ENCODE results near the gene DISC1. TPM values are rescaled to one million over a fixed set of nuclear protein-coding genes. Genes with fewer than 3 reads are reported as not detected.

Gene DISC1
- total RNA-seq, 1 experiment from 2014 or later: 9.8 TPM

DNA sequence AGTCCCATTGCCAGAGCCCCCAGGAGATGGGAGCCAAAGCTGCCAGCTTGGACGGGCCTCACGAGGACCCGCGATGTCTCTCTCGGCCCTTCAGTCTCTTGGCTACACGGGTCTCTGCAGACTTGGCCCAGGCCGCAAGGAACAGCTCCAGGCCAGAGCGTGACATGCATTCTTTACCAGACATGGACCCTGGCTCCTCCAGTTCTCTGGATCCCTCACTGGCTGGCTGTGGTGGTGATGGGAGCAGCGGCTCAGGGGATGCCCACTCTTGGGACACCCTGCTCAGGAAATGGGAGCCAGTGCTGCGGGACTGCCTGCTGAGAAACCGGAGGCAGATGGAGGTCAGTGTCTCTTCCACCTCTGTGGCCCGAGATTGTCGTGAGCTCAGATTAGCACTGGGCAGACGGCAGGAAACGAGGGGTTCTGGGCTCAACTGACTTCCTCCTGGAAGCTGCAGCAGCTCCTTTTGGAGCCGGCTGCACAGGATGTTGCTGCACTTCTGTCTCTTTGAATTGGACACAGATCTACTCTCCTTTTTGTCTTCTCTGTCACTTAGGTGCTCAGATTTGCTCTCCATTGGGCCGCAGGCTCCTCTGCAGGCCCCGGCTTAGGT lies 68.0 kb downstream of the DISC1 start:
- CTCF ChIA-PET: interaction anchor here (0.6 kb wide), 1 partner anchor 1319 kb away, joined by 3 read pairs; no protein-coding TSS in a partner anchor
- TF ChIP-seq, protein P1, sequence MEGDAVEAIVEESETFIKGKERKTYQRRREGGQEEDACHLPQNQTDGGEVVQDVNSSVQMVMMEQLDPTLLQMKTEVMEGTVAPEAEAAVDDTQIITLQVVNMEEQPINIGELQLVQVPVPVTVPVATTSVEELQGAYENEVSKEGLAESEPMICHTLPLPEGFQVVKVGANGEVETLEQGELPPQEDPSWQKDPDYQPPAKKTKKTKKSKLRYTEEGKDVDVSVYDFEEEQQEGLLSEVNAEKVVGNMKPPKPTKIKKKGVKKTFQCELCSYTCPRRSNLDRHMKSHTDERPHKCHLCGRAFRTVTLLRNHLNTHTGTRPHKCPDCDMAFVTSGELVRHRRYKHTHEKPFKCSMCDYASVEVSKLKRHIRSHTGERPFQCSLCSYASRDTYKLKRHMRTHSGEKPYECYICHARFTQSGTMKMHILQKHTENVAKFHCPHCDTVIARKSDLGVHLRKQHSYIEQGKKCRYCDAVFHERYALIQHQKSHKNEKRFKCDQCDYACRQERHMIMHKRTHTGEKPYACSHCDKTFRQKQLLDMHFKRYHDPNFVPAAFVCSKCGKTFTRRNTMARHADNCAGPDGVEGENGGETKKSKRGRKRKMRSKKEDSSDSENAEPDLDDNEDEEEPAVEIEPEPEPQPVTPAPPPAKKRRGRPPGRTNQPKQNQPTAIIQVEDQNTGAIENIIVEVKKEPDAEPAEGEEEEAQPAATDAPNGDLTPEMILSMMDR (IDR thresholded peaks at IDR 0.05; ENCODE audit: unreplicated experiment): no peak
- intact Hi-C loops (cut with micrococcal nuclease; ENCODE audit: unreplicated experiment): no loop called here
- DNase-seq: no peak
- Mint-ChIP-seq H3K27ac (ENCODE audit: unreplicated experiment) (no peak overlapping the region), H3K27me3 (ENCODE audit: unreplicated experiment) (no peaks in the 10 kb centered on the region), H3K36me3 (ENCODE audit: insufficient read depth, unreplicated experiment) (no peaks in the 10 kb centered on the region), H3K9me3 (ENCODE audit: low read depth, unreplicated experiment) (no peaks in the 10 kb centered on the region), H3K4me3 (ENCODE audit: low read depth, unreplicated experiment) (no peak overlapping the region), H3K4me1 (ENCODE audit: low read depth, unreplicated experiment) (no peaks in the 10 kb centered on the region)
- no TSS peak for BruUV-seq (replicated peaks)

DNA sequence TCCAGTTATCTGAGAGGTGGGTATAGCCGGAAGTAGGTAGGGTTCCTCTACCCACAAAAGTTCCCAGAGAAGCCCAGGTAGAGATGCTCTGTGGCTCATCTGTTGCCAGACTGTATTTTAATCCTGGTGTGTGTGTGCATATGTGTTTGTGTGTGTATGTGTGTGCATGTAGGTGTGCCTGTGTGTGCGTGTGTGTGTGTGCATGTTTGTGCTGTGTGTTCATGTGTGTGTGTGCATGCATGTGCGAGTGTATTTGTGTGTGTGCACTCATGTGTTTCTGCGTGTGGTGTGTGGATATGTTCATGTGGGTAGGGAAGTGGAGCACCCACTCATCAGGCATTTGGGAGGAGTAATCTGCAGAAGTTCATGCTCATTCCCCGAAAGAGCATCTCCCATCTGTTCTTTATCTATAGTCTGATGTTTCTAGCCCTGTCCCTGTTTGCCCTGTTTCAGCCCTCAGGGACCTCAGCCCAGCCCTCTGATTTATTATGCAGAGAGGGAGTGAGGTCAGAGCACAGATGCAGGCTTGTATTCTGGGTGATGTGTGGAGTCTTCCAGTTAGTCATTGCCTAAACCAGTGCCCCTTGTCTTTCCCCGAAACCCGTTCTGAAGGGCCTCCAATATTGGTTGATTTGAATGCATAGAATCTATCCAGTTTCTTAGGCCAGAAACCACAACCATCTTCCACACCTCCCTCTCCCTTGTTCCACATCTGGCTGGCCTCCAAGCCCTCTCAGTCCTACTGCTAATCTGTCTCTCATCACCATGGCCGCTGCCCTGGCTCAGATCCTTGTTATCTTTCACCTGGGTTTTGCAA lies 69.1 kb downstream of the DISC1 start:
- TF ChIP-seq, protein P1 (IDR thresholded peaks at IDR 0.05; ENCODE audit: unreplicated experiment): no peak
- DNase-seq: no peak
- Mint-ChIP-seq H3K4me3 (ENCODE audit: low read depth, unreplicated experiment) (no peak overlapping the region), H3K9me3 (ENCODE audit: low read depth, unreplicated experiment) (no peaks in the 10 kb centered on the region), H3K4me1 (ENCODE audit: low read depth, unreplicated experiment) (no peaks in the 10 kb centered on the region), H3K27me3 (ENCODE audit: unreplicated experiment) (no peaks in the 10 kb centered on the region), H3K36me3 (ENCODE audit: insufficient read depth, unreplicated experiment) (no peaks in the 10 kb centered on the region), H3K27ac (ENCODE audit: unreplicated experiment) (no peak overlapping the region)
- intact Hi-C loops (cut with micrococcal nuclease; ENCODE audit: unreplicated experiment): no loop called here
- no TSS peak for BruUV-seq (replicated peaks)
- CTCF ChIA-PET: no interaction called here

DNA sequence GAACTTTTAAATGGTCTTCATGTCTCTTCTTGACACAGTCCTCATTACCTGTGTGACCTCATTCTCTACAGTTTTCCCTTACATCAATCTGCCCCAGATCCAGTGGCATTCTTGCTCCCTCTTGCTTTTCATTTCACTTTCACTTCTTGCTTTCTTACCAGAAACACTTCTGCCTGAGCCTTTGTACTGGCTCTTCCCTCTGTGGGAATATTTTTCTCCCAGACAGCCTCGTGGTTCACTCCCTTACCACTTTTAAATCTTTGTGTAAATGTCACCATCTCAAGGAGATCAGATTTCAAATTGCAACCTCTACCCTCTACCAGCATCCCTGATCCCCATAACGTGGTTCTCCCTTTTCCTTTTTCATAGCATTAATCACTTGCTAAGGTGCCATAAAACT lies 73.2 kb downstream of the DISC1 start:
- no peak overlapping the region for H3K27ac Mint-ChIP-seq (ENCODE audit: unreplicated experiment)
- H3K27me3 Mint-ChIP-seq (ENCODE audit: unreplicated experiment): no peaks in the 10 kb centered on the region
- H3K9me3 Mint-ChIP-seq (ENCODE audit: low read depth, unreplicated experiment): no peaks in the 10 kb centered on the region
- no TSS peak for BruUV-seq (replicated peaks)
- TF ChIP-seq, protein P1 (IDR thresholded peaks at IDR 0.05; ENCODE audit: unreplicated experiment): no peak
- no peaks in the 10 kb centered on the region for H3K4me1 Mint-ChIP-seq (ENCODE audit: low read depth, unreplicated experiment)
- no peak for DNase-seq
- CTCF ChIA-PET: interaction anchor here (0.7 kb wide), 1 partner anchor 507 kb away, joined by 3 read pairs; no protein-coding TSS in a partner anchor
- H3K36me3 Mint-ChIP-seq (ENCODE audit: insufficient read depth, unreplicated experiment): no peaks in the 10 kb centered on the region
- intact Hi-C loops (cut with micrococcal nuclease; ENCODE audit: unreplicated experiment): no loop called here
- no peak overlapping the region for H3K4me3 Mint-ChIP-seq (ENCODE audit: low read depth, unreplicated experiment)

GRCh38 chr1:231701306-231701705 lies 74.7 kb downstream of the DISC1 start:
- no peak for DNase-seq
- TF ChIP-seq, protein P1 (IDR thresholded peaks at IDR 0.05; ENCODE audit: unreplicated experiment): no peak
- no TSS peak for BruUV-seq (replicated peaks)
- Mint-ChIP-seq H3K4me1 (ENCODE audit: low read depth, unreplicated experiment) (no peaks in the 10 kb centered on the region), H3K27ac (ENCODE audit: unreplicated experiment) (no peak overlapping the region), H3K9me3 (ENCODE audit: low read depth, unreplicated experiment) (no peaks in the 10 kb centered on the region), H3K27me3 (ENCODE audit: unreplicated experiment) (no peaks in the 10 kb centered on the region), H3K36me3 (ENCODE audit: insufficient read depth, unreplicated experiment) (no peaks in the 10 kb centered on the region), H3K4me3 (ENCODE audit: low read depth, unreplicated experiment) (no peak overlapping the region)
- CTCF ChIA-PET: no interaction called here
- intact Hi-C loops (cut with micrococcal nuclease; ENCODE audit: unreplicated experiment): no loop called here

All from Calu3 (cell line).